Nucleus accumbens (tissue), 56 donors: Measurements from ENCODE around the gene CDS1.
"Not testable (repeated sequence)": the region's sequence is repeated elsewhere in the genome, so short reads cannot be mapped to it uniquely, and the experiment has no call there.

Experiments used
- DNase-seq, 56 donors: peaks; one replicate each; lab custom pipeline; 2025; lab: John Stamatoyannopoulos, UW

CDS1 gene

GRCh38 chr4:84582988-84583875 is at the start of gene CDS1:
Gene CDS1 (plus strand): TSS chr4:84583127. CDS start chr4:84583402, 275 bp downstream.
- DNase-seq = peak in 32 of 56 donors; percentile 4 to 80 (median 47)

DNA sequence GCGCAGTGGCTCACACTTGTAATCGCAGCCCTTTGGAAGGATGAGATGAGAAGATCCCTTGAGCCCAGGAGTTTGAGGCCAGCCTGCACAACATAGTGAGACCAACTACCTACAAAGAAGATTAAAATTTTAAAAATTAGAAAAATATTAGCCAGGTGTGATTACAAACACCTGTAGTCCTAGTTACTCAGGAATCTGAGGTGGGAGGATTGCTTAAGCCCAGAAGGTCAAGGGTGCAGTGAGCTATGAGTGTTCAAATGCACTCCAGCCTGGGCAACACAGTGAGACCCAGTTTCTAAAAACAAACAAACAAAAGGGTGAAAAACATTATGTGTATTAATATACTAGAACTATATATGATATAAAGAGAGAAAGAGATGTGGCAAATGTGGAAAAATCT is 47.0 kb upstream of the CDS1 start:
- DNase-seq = no peak

DNA sequence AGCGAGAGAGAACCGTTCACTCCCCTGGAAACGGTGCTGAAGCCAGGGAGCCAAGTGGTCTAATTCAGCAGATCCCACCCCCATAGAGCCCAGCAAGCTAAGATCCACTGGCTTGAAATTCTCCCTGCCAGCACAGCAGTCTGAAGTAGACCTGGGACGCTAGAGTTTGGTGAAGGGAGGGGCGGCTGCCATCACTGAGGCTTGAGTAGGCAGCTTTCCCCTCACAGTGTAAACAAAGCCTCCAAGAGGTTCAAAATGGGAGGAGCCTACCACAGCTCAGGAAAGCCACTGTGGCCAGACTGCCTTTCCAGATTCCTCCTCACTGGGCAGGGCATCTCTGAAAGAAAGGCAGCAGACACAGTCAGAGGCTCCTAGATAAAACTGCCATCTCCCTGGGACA is 37.8 kb upstream of the CDS1 start:
- DNase-seq = no peak

DNA sequence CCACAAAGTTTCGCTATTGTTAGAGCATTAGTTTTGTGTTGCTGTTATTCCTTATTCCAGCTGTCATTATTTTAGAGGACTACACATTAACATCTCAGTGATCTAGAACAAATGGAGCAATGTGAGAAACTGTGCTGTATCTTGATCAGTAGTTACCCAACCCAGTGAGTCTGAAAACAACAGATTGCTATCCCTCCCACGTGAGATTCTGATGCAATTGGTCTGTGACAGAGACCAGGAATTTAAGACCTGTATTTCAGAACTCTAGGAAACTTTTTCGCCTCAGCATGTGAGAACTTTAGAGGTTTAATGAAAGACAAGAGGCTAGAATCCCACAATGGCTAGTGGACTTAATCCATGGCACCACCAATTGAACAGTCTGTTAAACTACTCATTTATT is 35.7 kb upstream of the CDS1 start:
- DNase-seq = no peak

DNA sequence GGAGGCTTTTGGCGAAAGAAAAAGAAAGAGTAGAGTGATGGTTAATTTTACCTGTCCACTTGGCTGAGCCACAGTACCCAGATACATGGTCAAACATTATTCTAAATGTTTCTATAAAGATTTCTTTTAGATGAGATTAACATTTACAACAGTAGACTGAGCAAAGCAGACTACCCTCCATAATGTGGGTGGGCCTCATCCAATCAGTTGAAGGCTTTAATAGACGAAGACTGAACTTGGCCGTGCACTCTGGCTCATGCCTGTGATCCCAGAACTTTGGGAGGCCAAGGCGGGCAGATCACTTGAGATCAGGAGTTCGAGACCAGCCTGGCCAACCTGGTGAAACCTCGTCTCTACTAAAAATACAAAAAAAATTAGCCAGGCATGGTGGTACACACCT is 33.7 kb upstream of the CDS1 start:
- not testable (repeated sequence) for DNase-seq

DNA sequence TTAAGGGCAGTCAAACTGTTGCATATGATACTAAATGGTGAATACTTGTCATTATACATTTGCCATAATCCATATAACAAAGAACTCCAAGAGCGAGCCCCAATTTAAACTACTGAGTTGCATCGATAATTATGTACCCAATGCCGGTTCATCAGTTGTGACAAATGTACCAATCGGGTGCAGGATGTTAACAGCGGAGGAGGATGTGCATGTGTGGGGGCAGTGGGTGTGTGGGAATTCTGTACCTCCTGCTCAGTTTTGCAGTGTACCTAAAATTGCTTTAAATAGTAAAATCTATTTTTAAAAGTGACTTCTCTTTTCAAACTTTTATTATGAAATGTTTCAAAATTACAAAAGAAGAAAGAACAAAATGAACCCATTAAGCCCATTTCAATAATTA is 20.8 kb upstream of the CDS1 start:
- DNase-seq = peak in 7 of 56 donors; percentile 3 to 30 (median 12)

GRCh38 chr4:84563002-84563401 is 19.9 kb upstream of the CDS1 start:
- DNase-seq = no peak

GRCh38 chr4:84565951-84566350 is 17.0 kb upstream of the CDS1 start:
- no peak for DNase-seq

DNA sequence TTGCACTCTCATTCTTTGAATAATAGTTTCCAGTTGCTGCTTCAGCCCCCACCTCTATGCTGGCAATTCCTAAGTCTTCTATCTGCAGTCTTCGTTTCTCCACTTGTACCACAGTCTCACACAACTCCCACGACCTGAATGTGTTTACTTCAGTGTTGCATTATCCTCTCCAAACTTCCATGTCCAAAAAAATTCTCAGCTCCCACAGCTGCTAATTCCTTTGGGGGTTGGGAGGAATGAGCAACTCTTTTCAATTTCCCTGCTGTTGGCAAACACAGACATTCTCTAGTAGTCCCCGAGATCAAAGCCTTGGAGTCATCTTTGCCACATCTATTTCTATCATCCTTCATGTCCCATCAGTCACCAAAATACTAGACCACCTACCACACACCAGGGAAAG is 14.4 kb upstream of the CDS1 start:
- DNase-seq = no peak

- DNase-seq = no peak
Observed at GRCh38 chr4:84569009-84569408, 13.9 kb upstream of the CDS1 start.

DNA sequence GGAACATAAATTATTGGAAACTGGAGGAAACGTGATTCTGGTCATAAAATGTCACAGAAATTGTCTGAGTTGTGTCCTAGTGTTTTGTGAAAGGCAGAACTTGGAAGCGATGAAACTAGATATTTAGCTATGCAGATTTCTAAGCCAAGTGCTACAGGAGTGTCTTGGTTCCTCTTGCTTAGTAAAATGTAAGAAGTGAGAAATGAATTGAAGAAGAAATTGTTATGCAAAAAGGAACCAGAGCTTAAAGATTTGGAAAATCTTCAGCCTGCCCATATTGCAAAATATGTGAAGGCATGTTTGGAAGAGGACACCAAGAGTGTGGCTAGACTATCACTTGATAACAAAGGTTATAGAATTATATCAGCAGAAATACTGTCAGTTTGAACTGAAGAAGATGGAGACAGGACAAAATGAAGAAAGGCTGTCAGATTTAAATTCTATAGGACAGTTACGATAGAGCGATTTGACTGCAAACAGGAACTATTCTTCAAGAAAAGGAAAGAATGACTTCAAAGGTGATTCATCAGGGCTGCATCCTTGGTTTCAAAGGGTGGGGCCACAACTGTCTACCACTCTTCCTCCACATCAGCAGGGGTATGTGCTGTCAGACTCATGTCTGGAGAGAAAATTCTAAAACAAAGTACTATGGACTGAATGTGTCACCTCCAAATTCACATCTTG is 9.4 kb upstream of the CDS1 start:
- DNase-seq = no peak

GRCh38 chr4:84574069-84574720 is 8.7 kb upstream of the CDS1 start:
- peak in 2 of 56 donors; percentile 4 to 19 for DNase-seq

GRCh38 chr4:84578540-84579402 is 4.2 kb upstream of the CDS1 start:
- DNase-seq = peak in 14 of 56 donors; percentile 0 to 61 (median 8)

GRCh38 chr4:84579403-84579776 is 3.5 kb upstream of the CDS1 start:
- DNase-seq = peak in 4 of 56 donors; percentile 0 to 16 (median 2)

GRCh38 chr4:84582302-84582987 is 482 bp upstream of the CDS1 start:
- DNase-seq = peak; percentile 30 to 94 (median 80)

DNA sequence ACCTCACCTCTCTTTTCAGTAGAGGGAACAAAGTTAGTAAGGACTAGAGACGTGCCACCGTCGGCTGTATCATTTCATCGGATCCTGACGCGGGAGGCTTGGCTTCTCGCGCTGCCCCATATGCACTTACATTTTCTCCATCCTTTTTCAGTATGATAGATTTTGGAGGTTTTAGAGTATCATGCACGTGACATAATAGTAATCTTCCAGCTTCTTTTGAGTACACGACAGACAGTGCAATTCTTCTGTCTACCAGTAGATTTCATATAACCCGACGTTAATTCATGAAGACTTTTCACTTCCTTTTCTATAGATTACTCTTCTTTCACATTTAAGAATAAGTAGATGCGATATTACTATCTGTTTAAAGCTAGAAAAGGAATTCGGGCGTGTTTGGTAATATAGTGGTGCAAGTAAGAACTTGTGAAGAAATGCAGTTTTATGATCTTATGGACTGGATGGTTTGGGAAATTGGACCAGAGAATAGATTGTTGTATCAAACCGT is 1.0 kb downstream of the CDS1 start:
- no peak for DNase-seq

DNA sequence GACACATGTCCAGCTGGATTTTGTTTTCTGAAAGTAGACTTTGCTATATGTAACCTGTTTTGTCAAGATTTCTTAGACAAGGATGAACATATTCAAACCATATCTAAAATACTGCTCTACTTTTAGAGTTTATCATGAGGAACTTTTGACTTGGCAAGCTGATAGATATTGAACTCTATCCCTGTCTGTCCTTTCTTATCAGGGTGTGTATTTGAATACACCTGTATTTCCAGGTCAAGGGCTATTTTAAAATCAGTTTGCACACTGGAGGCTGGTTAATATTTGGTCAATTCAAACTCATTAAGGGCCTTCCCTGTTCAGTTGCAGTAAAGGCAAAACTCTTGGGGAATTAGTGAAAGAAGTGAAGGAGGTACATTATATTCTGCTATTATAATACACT is 2.3 kb downstream of the CDS1 start:
- no peak for DNase-seq

GRCh38 chr4:84594724-84595123 is 11.8 kb downstream of the CDS1 start:
- no peak for DNase-seq

GRCh38 chr4:84596826-84597225 is 13.9 kb downstream of the CDS1 start:
- no peak for DNase-seq

- DNase-seq = no peak
Observed at GRCh38 chr4:84597450-84597849, 14.5 kb downstream of the CDS1 start.
